ENCODE data around the gene RPL10.

The RPL10 gene

DNA sequence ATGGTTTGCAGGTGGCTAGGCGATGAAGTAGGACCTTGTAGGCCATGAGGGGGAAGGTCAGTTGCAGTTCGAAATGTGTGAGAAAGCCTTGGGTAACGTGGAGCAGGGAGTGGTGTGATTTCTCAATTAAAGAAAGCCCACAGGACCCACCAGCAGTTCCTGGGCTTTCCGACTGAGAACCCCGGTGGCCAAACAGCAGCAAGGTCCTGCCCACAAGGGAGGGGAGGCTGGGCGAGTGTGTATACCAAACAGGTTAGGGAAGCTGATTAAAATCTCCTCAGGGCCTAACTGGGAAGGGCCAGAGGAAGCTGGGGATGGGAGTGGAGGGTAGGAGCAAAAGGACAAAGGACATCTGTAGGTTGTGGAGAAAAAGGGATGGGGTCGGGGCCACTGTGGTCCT, 32.7 kb downstream of the RPL10 start:
- DNase-seq (ENCODE audit: low spot score) = no peak
- in situ Hi-C loops (cut with MboI; ENCODE audit: low sequenced_read_pairs, unreplicated experiment) = no loop called here
- TF ChIP-seq, protein P1, sequence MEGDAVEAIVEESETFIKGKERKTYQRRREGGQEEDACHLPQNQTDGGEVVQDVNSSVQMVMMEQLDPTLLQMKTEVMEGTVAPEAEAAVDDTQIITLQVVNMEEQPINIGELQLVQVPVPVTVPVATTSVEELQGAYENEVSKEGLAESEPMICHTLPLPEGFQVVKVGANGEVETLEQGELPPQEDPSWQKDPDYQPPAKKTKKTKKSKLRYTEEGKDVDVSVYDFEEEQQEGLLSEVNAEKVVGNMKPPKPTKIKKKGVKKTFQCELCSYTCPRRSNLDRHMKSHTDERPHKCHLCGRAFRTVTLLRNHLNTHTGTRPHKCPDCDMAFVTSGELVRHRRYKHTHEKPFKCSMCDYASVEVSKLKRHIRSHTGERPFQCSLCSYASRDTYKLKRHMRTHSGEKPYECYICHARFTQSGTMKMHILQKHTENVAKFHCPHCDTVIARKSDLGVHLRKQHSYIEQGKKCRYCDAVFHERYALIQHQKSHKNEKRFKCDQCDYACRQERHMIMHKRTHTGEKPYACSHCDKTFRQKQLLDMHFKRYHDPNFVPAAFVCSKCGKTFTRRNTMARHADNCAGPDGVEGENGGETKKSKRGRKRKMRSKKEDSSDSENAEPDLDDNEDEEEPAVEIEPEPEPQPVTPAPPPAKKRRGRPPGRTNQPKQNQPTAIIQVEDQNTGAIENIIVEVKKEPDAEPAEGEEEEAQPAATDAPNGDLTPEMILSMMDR (IDR thresholded peaks at IDR 0.05; ENCODE audit: borderline replicate concordance, control extremely low read depth, extremely low read depth, insufficient read depth, missing control alignments) = no peak

DNA sequence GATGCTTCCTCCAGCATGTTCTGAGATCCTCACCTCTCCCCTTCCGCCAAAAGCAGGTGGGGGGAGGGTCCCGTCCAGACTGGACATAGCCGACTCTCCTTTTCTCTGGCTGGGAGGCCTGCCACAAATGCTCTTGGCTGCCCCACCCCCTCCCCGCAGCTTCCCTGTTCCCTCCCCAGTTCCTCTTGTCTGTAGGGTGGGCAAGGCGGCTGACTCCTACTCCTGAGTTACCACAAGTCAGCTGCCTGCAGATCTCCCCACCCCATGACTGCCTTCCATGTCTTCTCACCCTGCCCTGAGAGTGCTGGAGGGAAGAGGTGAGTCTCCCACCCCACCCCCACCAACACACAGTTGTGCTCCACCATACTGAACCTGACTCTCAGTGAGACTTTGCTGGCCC, 33.2 kb downstream of the RPL10 start:
- TF ChIP-seq, protein P1 (IDR thresholded peaks at IDR 0.05; ENCODE audit: borderline replicate concordance, control extremely low read depth, extremely low read depth, insufficient read depth, missing control alignments) = no peak
- DNase-seq (ENCODE audit: low spot score) = no peak
- in situ Hi-C loops (cut with MboI; ENCODE audit: low sequenced_read_pairs, unreplicated experiment) = no loop called here

DNA sequence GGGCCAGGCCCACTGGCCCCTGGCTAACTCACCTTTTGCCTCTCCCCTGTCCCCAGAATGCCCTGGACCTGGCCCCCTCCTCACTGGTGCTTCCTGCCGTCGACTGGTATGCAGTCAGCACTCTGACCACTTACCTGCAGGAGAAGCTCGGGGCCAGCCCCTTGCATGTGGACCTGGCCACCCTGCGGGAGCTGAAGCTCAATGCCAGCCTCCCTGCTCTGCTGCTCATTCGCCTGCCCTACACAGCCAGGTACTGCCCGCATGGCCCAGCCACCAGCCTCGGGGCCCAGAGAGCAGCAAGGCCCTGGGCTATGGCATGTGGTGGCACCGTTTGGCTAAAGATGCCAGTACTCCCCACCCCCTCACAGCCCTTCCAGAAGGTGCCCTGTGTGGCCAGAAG, 34.0 kb downstream of the RPL10 start:
- TF ChIP-seq, protein P1 (IDR thresholded peaks at IDR 0.05; ENCODE audit: borderline replicate concordance, control extremely low read depth, extremely low read depth, insufficient read depth, missing control alignments) = no peak
- no peak for DNase-seq (ENCODE audit: low spot score)
- in situ Hi-C loops (cut with MboI; ENCODE audit: low sequenced_read_pairs, unreplicated experiment) = no loop called here

DNA sequence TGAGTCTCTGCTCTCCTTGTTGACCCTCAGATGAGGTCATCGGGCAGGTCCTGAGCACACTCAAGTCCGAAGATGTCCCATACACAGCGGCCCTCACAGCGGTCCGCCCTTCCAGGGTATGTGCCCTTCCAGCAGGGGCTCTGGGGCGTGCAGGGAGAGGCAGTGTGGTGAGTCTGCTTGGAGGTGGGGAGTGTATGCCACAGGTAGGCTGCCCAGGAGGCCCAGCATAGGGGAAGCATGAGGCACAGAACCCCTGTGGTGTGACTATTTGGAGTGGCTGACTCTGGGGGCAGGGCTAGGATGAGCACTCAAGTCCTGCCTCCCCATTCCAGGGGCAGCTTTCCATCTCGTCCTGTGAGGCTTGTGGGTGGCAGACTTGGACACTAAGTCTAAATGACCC, 35.4 kb downstream of the RPL10 start:
- TF ChIP-seq, protein P1 (IDR thresholded peaks at IDR 0.05; ENCODE audit: borderline replicate concordance, control extremely low read depth, extremely low read depth, insufficient read depth, missing control alignments) = no peak
- in situ Hi-C loops (cut with MboI; ENCODE audit: low sequenced_read_pairs, unreplicated experiment) = no loop called here
- no peak for DNase-seq (ENCODE audit: low spot score)

DNA sequence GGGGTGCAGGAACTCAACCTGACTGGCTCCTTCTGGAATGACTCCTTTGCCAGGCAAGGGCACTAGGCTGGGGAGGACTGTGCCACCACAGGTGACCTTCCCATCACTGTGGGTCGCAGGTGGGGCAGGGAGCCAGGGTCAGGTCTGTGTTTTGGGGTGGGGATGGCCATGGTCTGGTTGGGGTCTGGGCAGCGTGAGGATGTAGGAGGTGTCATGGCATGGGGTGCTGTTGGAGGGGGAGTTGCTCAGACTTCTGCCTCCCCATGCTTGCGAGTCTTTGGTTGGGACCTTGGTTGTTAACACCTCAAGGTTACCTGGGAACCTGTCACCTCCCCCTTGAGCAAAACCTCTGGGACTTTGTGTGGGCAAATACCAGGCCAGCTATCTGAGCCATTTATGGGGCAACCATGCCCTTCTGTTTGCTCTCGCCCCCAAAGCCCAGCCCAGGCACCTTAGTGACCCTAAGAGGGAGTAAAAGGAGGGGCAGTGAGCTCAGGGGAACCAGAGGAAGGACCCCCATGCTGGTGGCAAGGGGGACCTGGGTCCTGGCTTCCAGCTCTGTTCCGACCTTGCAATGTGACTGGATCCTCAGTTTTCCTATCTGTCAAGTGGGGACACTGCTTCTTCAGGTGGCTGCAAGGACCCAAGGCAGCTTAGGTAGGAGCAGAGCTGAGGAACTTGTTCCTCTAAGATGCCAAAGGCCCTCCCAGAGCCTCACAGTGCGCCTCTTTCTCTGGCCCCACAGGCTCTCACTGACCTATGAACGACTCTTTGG, 36.4 kb downstream of the RPL10 start:
- TF ChIP-seq, protein P1 (IDR thresholded peaks at IDR 0.05; ENCODE audit: borderline replicate concordance, control extremely low read depth, extremely low read depth, insufficient read depth, missing control alignments) = no peak
- no peak for DNase-seq (ENCODE audit: low spot score)
- in situ Hi-C loops (cut with MboI; ENCODE audit: low sequenced_read_pairs, unreplicated experiment) = no loop called here

DNA sequence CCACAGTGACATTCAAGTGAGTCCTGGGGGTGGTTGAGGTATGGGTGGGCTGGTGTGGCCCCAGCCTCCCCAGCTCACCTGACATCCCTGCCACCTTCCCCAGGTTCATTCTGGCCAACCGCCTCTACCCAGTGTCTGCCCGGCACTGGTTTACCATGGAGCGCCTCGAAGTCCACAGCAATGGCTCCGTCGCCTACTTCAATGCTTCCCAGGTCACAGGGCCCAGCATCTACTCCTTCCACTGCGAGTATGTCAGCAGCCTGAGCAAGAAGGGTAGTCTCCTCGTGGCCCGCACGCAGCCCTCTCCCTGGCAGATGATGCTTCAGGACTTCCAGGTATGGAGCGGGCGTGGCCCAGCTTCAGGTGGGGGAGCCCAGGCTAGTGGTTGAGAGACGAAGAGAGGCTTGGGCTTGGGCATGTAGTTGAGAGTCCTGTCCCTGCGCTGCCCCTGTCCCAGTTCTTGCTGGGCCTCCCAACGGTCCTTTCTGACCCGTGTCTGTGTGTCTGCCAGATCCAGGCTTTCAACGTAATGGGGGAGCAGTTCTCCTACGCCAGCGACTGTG, 37.1 kb downstream of the RPL10 start:
- in situ Hi-C loops (cut with MboI; ENCODE audit: low sequenced_read_pairs, unreplicated experiment) = no loop called here
- TF ChIP-seq, protein P1 (IDR thresholded peaks at IDR 0.05; ENCODE audit: borderline replicate concordance, control extremely low read depth, extremely low read depth, insufficient read depth, missing control alignments) = no peak
- no peak for DNase-seq (ENCODE audit: low spot score)

Measured in GM13976 (cell line).